Gastroesophageal sphincter (tissue), 4 donors: ENCODE results near the gene AMD1. TPM values are rescaled to one million over a fixed set of nuclear protein-coding genes. Genes with fewer than 3 reads are reported as not detected.
"Not testable (repeated sequence)": the region's sequence is repeated elsewhere in the genome, so short reads cannot be mapped to it uniquely, and the experiment has no call there.

Experiments used
- ATAC-seq: fragments of 150-250 bp; one replicate; pipeline ENCODE4 v1.9.1; 2016; ENCODE audit warnings: mild to moderate bottlenecking, moderate library complexity
- H3K27ac ChIP-seq, 4 donors: fragments of 200-600 bp; sonication (generic) in 3 of 4; 1 replicate in 3 of 4; 2 replicates in 1 of 4; pipeline ENCODE4 v1.5.1; 2016 to 2019
- H3K27me3 ChIP-seq: fragments of 200-600 bp; sonication (generic); one replicate; pipeline ENCODE4 v1.5.1; 2019
- H3K36me3 ChIP-seq, 2 donors: fragments of 200-600 bp; sonication (generic); one replicate each; pipeline ENCODE4 v1.5.1; 2019; ENCODE audit warnings: control low read depth in 1 of 2
- H3K4me1 ChIP-seq, 3 donors: fragments of 200-600 bp; sonication (generic); 1 replicate in 2 of 3; 2 replicates in 1 of 3; pipeline ENCODE4 v1.5.1; 2016 to 2019; ENCODE audit warnings: control low read depth in 2 of 3
- H3K4me3 ChIP-seq, 2 donors: fragments of 200-600 bp; sonication (generic); one replicate each; pipeline ENCODE4 v1.5.1; 2019; ENCODE audit warnings: mild to moderate bottlenecking in 1 of 2, moderate library complexity in 1 of 2
- H3K9me3 ChIP-seq, 3 donors: fragments of 200-600 bp; sonication (generic); one replicate each; pipeline ENCODE4 v1.5.1; 2017 to 2019; ENCODE audit warnings: control low read depth in 2 of 3
- CTCF ChIP-seq, 4 experiments: fragments of 200-600 bp in 2 of 4; fragments of 450-650 bp in 2 of 4; sonication (generic) in 1 of 4; IDR thresholded peaks; one replicate each; pipeline ENCODE4 v1.5.1; 2017 to 2019; ENCODE audit warnings: antibody characterized with exemption in 4 of 4, mild to moderate bottlenecking in 2 of 4, moderate library complexity in 2 of 4
- EP300 ChIP-seq: sonication (generic); formaldehyde crosslinking; IDR thresholded peaks from one replicate; pipeline ENCODE4 v1.6.1; 2017; ENCODE audit warnings: antibody characterized with exemption, mild to moderate bottlenecking
- POLR2A ChIP-seq, 2 donors: fragments of 450-650 bp; IDR thresholded peaks; one replicate each; pipeline ENCODE4 v1.6.1; 2017; ENCODE audit warnings: antibody characterized with exemption in 2 of 2, mild to moderate bottlenecking in 2 of 2, moderate library complexity in 1 of 2
- POLR2AphosphoS5 ChIP-seq: sonication (generic); formaldehyde crosslinking; IDR thresholded peaks from one replicate; pipeline ENCODE4 v1.6.1; 2017; ENCODE audit warnings: antibody characterized with exemption
- WGBS, 2 donors: methylation state at CpG; one replicate each; pipeline ENCODE4 v1.1.5; 2018; ENCODE audit warnings: low coverage in 1 of 2; 5-methylcytosine and 5-hydroxymethylcytosine counted together
- total RNA-seq, 4 donors: library from RNA; depleted of rRNA; stranded (reverse); fragments of >200 nt; gene quantifications; one replicate each; pipeline ENCODE4 v1.1.0, GENCODE V29; 2016

The AMD1 gene
- total RNA-seq, 4 donors from 2014 or later: 51.4 to 96.5 (median 79.0) TPM

GRCh38 chr6:110833831-110834230 lies 40.8 kb upstream of the AMD1 start:
- no peak overlapping the region for H3K4me3 ChIP-seq
- no peak for ATAC-seq
- H3K27me3 ChIP-seq: no peaks in the 10 kb centered on the region
- 89 to 95% methylated on average over 5 to 6 of the region's 6 CpGs for WGBS, 2 donors
- no peaks in the 10 kb centered on the region for H3K4me1 ChIP-seq
- no peak overlapping the region for H3K27ac ChIP-seq
- no peak for TF ChIP-seq EP300
- TF ChIP-seq CTCF (IDR thresholded peaks at IDR 0.05): no peak
- no peak for TF ChIP-seq POLR2AphosphoS5
- no peak for TF ChIP-seq POLR2A (IDR thresholded peaks at IDR 0.05)
- no peaks in the 10 kb centered on the region for H3K9me3 ChIP-seq
- H3K36me3 ChIP-seq: no peaks in the 10 kb centered on the region

GRCh38 chr6:110835751-110836150 lies 38.8 kb upstream of the AMD1 start:
- not testable (repeated sequence) for H3K27me3 ChIP-seq, ATAC-seq, H3K27ac ChIP-seq, H3K4me1 ChIP-seq, H3K36me3 ChIP-seq, H3K9me3 ChIP-seq, H3K4me3 ChIP-seq
- WGBS, 2 donors: 67 to 69% methylated on average over 2 of the region's 5 CpGs

- Histone ChIP-seq H3K4me3 (no peak overlapping the region), H3K27me3 (no peaks in the 10 kb centered on the region), H3K36me3 (no peaks in the 10 kb centered on the region), H3K4me1 (no peaks in the 10 kb centered on the region), H3K27ac (no peak overlapping the region), H3K9me3 (no peaks in the 10 kb centered on the region)
- no peak for TF ChIP-seq EP300
- no peak for TF ChIP-seq CTCF (IDR thresholded peaks at IDR 0.05)
- TF ChIP-seq POLR2AphosphoS5: no peak
- no peak for TF ChIP-seq POLR2A (IDR thresholded peaks at IDR 0.05)
- ATAC-seq: no peak
- 88 to 94% methylated on average over 3 to 6 of the region's 6 CpGs for whole genome bisulfite sequencing, 2 donors
Measured at GRCh38 chr6:110841266-110841665, 33.3 kb upstream of the AMD1 start.

- ATAC-seq: no peak
- 81 to 82% methylated on average over 3 to 4 of the region's 4 CpGs for whole genome bisulfite sequencing, 2 donors
- Histone ChIP-seq H3K4me1 (no peaks in the 10 kb centered on the region), H3K36me3 (no peaks in the 10 kb centered on the region), H3K27ac (no peak overlapping the region), H3K4me3 (no peak overlapping the region), H3K9me3 (no peaks in the 10 kb centered on the region), H3K27me3 (no peaks in the 10 kb centered on the region)
- no peak for TF ChIP-seq POLR2A (IDR thresholded peaks at IDR 0.05)
- TF ChIP-seq CTCF (IDR thresholded peaks at IDR 0.05): no peak
- TF ChIP-seq EP300: no peak
- TF ChIP-seq POLR2AphosphoS5: no peak
Measured at GRCh38 chr6:110849781-110850180, 24.8 kb upstream of the AMD1 start.

GRCh38 chr6:110852773-110853172 lies 21.8 kb upstream of the AMD1 start:
- H3K27ac ChIP-seq: no peak overlapping the region
- 100% methylated on average over 1 to 2 of the region's 2 CpGs for WGBS, 2 donors

More at GRCh38 chr6:110852773-110853172, 21.8 kb upstream of the AMD1 start:
- Histone ChIP-seq H3K4me1 (no peaks in the 10 kb centered on the region), H3K27me3 (no peaks in the 10 kb centered on the region), H3K4me3 (no peak overlapping the region), H3K9me3 (no peaks in the 10 kb centered on the region), H3K36me3 (no peaks in the 10 kb centered on the region)
- TF ChIP-seq EP300 (no peak), POLR2A (IDR thresholded peaks at IDR 0.05) (no peak), POLR2AphosphoS5 (no peak), CTCF (IDR thresholded peaks at IDR 0.05) (no peak)
- no peak for ATAC-seq
